ENCODE measurements around the gene TMEM200C. TPM values are rescaled to one million over a fixed set of nuclear protein-coding genes. Genes with fewer than 3 reads are reported as not detected.

Gene TMEM200C
- not detected for polyA plus RNA-seq (2012; ENCODE audit: insufficient read length, low read depth)

DNA sequence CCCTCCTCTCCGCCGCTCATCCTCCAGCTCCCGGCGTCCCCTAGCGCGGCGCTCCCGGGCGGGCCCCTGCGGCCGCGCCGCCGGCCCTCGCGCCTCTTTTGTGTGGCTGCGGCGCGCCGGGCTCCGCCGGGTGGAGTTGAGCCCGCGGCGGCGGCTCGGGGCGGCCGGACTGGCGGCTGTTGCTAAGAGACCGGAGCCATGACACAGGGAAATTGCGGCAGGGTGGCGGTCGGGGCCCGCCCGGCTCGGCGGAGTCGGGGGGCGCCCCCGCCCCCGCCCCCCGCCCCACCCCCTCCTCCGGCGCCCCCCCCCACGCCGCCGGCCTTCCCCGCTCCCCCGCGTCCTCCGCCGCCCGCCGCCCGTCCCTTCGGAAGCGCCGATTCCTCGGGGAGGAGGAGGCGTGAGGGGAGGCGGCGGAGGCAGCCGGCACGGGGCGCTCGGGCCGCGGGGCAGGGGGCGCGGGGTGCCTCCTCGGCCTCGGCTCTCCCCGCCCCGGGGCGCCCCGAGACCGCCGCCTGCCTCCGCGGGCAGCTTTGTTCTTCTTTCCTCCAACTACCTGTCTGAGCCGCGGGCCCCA lies at the start of gene TMEM200C:
TSS of gene TMEM200C (minus strand) at position 224 of the 577 bp plus-strand sequence. CDS start 3,459 bp downstream, outside the sequence.
- no peak for TF ChIP-seq FOXP2 (optimal IDR thresholded peaks at IDR 0.05; ENCODE audit: borderline replicate concordance, extremely low read depth, extremely low read length, insufficient read depth)
- TF ChIP-seq, protein P1, sequence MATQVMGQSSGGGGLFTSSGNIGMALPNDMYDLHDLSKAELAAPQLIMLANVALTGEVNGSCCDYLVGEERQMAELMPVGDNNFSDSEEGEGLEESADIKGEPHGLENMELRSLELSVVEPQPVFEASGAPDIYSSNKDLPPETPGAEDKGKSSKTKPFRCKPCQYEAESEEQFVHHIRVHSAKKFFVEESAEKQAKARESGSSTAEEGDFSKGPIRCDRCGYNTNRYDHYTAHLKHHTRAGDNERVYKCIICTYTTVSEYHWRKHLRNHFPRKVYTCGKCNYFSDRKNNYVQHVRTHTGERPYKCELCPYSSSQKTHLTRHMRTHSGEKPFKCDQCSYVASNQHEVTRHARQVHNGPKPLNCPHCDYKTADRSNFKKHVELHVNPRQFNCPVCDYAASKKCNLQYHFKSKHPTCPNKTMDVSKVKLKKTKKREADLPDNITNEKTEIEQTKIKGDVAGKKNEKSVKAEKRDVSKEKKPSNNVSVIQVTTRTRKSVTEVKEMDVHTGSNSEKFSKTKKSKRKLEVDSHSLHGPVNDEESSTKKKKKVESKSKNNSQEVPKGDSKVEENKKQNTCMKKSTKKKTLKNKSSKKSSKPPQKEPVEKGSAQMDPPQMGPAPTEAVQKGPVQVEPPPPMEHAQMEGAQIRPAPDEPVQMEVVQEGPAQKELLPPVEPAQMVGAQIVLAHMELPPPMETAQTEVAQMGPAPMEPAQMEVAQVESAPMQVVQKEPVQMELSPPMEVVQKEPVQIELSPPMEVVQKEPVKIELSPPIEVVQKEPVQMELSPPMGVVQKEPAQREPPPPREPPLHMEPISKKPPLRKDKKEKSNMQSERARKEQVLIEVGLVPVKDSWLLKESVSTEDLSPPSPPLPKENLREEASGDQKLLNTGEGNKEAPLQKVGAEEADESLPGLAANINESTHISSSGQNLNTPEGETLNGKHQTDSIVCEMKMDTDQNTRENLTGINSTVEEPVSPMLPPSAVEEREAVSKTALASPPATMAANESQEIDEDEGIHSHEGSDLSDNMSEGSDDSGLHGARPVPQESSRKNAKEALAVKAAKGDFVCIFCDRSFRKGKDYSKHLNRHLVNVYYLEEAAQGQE (IDR thresholded peaks at IDR 0.05; ENCODE audit: insufficient read depth in 1 of 2, low read depth in 2 of 2, low read length in 2 of 2) = no peak
- no peak for TF ChIP-seq SIN3A (IDR thresholded peaks at IDR 0.05; ENCODE audit: borderline replicate concordance, insufficient read depth, low read length)
- no peak for TF ChIP-seq TAF1 (IDR thresholded peaks at IDR 0.05; ENCODE audit: borderline replicate concordance, insufficient read depth, low read length)
- no peak for TF ChIP-seq POLR2AphosphoS5 (IDR thresholded peaks at IDR 0.05; ENCODE audit: low read depth, low read length)

DNA sequence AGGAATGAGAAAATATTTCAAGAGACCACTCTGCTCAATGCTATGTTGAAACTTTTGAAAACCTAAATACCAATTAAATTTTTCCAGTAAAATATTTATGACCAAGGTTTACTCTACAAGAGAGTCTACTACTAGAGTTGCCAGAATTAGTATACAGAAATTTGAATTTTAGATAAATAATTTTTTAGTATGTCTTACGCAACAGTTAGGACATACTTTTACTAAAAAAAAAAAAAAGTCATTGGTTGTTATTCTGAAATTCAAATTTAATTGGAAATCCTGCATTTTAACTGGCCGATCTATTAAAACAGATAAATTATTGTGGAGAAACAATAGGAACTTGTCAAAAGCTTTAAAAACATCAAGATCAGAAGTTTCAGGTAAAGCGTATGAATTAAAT lies 49.1 kb upstream of the TMEM200C start:
- TF ChIP-seq POLR2AphosphoS5 (IDR thresholded peaks at IDR 0.05; ENCODE audit: low read depth, low read length) (no peak), FOXP2 (optimal IDR thresholded peaks at IDR 0.05; ENCODE audit: borderline replicate concordance, extremely low read depth, extremely low read length, insufficient read depth) (no peak), TAF1 (IDR thresholded peaks at IDR 0.05; ENCODE audit: borderline replicate concordance, insufficient read depth, low read length) (no peak), SIN3A (IDR thresholded peaks at IDR 0.05; ENCODE audit: borderline replicate concordance, insufficient read depth, low read length) (no peak)
- TF ChIP-seq, protein P1 (IDR thresholded peaks at IDR 0.05; ENCODE audit: insufficient read depth in 1 of 2, low read depth in 2 of 2, low read length in 2 of 2) = no peak

DNA sequence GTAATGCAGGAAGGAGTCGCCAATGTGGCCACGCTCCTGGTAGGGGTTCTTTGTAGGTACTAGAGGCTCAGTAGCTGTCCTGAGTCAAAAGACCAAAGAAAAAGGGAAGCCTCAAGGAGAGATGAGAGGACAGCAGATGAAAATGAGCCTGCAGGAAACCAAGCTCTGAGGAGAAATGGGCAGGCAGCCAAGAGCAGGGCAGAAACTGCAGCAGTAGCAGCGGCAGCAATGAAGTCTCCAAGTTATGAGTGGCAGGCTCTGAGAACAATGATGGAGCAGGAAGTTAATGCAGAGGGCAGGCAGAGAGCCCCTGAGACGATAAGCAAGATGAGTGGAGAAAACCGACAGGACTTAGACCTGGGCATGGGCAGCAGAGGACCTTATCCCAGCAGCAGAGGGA lies 48.2 kb upstream of the TMEM200C start:
- TF ChIP-seq FOXP2 (optimal IDR thresholded peaks at IDR 0.05; ENCODE audit: borderline replicate concordance, extremely low read depth, extremely low read length, insufficient read depth) (no peak), SIN3A (IDR thresholded peaks at IDR 0.05; ENCODE audit: borderline replicate concordance, insufficient read depth, low read length) (no peak), TAF1 (IDR thresholded peaks at IDR 0.05; ENCODE audit: borderline replicate concordance, insufficient read depth, low read length) (no peak), POLR2AphosphoS5 (IDR thresholded peaks at IDR 0.05; ENCODE audit: low read depth, low read length) (no peak)
- TF ChIP-seq, protein P1 (IDR thresholded peaks at IDR 0.05; ENCODE audit: insufficient read depth in 1 of 2, low read depth in 2 of 2, low read length in 2 of 2) = no peak

DNA sequence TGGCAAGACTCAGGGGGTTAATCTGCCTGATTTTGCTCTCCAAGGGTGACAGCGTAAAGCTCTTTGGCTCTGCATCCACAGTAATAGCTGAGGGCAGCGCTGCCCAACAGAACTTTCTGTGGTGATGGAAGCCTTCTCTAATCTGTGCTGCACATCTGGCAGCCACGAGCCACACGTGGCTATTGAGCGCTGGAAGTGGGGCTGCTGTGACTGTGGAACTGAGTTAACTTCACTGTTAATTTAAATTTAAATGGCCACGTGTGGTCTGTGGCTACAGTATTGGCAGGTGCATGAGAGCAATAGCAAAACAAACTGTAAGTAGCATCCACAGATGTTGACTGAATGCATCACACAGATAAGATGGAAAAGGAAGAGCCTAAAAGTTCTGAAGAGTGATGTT lies 47.3 kb upstream of the TMEM200C start:
- TF ChIP-seq TAF1 (IDR thresholded peaks at IDR 0.05; ENCODE audit: borderline replicate concordance, insufficient read depth, low read length) = no peak
- TF ChIP-seq, protein P1 (IDR thresholded peaks at IDR 0.05; ENCODE audit: insufficient read depth in 1 of 2, low read depth in 2 of 2, low read length in 2 of 2) = no peak
- TF ChIP-seq POLR2AphosphoS5 (IDR thresholded peaks at IDR 0.05; ENCODE audit: low read depth, low read length) = no peak
- TF ChIP-seq SIN3A (IDR thresholded peaks at IDR 0.05; ENCODE audit: borderline replicate concordance, insufficient read depth, low read length) = no peak
- TF ChIP-seq FOXP2 (optimal IDR thresholded peaks at IDR 0.05; ENCODE audit: borderline replicate concordance, extremely low read depth, extremely low read length, insufficient read depth) = no peak

Data from PFSK-1 (cell line).